IMR-90 (cell line): ENCODE data around the gene FHL2. TPM values are rescaled to one million over a fixed set of nuclear protein-coding genes. Genes with fewer than 3 reads are reported as not detected.

Experiments
- ATAC-seq: fragments of 200-7000 bp; cut with Tn5 transposase; 2 replicates; pipeline ENCODE4 v1.9.1; 2020; ENCODE audit warnings: low read depth, mild to moderate bottlenecking, moderate library complexity
- BruUV-seq: library from RNA; stranded (reverse); fragments of 400-500 nt; replicated peaks from 2 replicates; lab custom pipeline; 2021; lab: Mats Ljungman, UMichigan
- CTCF ChIA-PET: fragments of 300-600 bp; formaldehyde crosslinking; extraction: SDS; loops from one replicate; lab custom pipeline; 2021; ENCODE audit warnings: antibody characterized with exemption; lab: Yijun Ruan, JAX
- POLR2A ChIA-PET: fragments of 300-600 bp; sonication (Branson Sonifier 250); formaldehyde crosslinking; loops from one replicate; lab custom pipeline; 2022; ENCODE audit warnings: antibody characterized with exemption; ENCODE audit not compliant: unreplicated experiment; lab: Charles Lee
- DNase-seq: peaks from one replicate; pipeline ENCODE4 v3.0.0; 2013
- H2AFZ ChIP-seq: replicated peaks from 2 replicates; pipeline ENCODE3; 2013; ENCODE audit warnings: low read length, mild to moderate bottlenecking; ENCODE audit not compliant: poor library complexity
- H2AK5ac ChIP-seq: 2 replicates; pipeline ENCODE4 v1.6.1; 2013; ENCODE audit warnings: low read depth, low read length, inconsistent platforms
- H2AK9ac ChIP-seq: replicated peaks from 2 replicates; pipeline ENCODE3; 2013; ENCODE audit warnings: mild to moderate bottlenecking, low read depth, low read length, moderate library complexity; ENCODE audit not compliant: poor library complexity
- H2BK120ac ChIP-seq: 2 replicates; pipeline ENCODE4 v1.6.1; 2013; ENCODE audit warnings: low read depth, low read length, inconsistent platforms
- H2BK15ac ChIP-seq: 3 replicates; pipeline ENCODE4 v1.6.1; 2013; ENCODE audit warnings: low read depth, low read length, inconsistent platforms
- H2BK20ac ChIP-seq: 2 replicates; pipeline ENCODE4 v1.6.1; 2013; ENCODE audit warnings: low read depth, mild to moderate bottlenecking, inconsistent platforms, low read length, moderate library complexity
- H2BK5ac ChIP-seq: 2 replicates; pipeline ENCODE4 v1.6.1; 2013; ENCODE audit warnings: mild to moderate bottlenecking, low read depth, low read length, inconsistent platforms; ENCODE audit not compliant: poor library complexity, severe bottlenecking
- H3K14ac ChIP-seq: replicated peaks from 2 replicates; pipeline ENCODE4 v1.6.1; 2013; ENCODE audit warnings: low read depth, low read length, inconsistent platforms
- H3K18ac ChIP-seq: 2 replicates; pipeline ENCODE4 v1.6.1; 2013; ENCODE audit warnings: low read depth, low read length, control low read depth
- H3K23ac ChIP-seq: 2 replicates; pipeline ENCODE4 v1.6.1; 2013; ENCODE audit warnings: low read depth, low read length, inconsistent platforms
- H3K27ac ChIP-seq: 2 replicates; pipeline ENCODE4 v1.5.1; 2013; ENCODE audit warnings: mild to moderate bottlenecking, control low read depth, low read length; ENCODE audit not compliant: insufficient read depth
- H3K27me3 ChIP-seq: 2 replicates; pipeline ENCODE4 v1.6.1; 2013; ENCODE audit warnings: low read length; ENCODE audit not compliant: control insufficient read depth, insufficient read depth
- H3K36me3 ChIP-seq: 2 replicates; pipeline ENCODE4 v1.6.1; 2013; ENCODE audit warnings: low read length, mixed read lengths; ENCODE audit not compliant: control insufficient read depth, insufficient read depth
- H3K4ac ChIP-seq: 2 replicates; pipeline ENCODE4 v1.6.1; 2013; ENCODE audit warnings: low read depth, low read length, inconsistent platforms
- H3K4me1 ChIP-seq: 2 replicates; pipeline ENCODE4 v1.6.1; 2013; ENCODE audit warnings: low read length, mixed read lengths; ENCODE audit not compliant: control insufficient read depth, insufficient read depth
- H3K4me2 ChIP-seq: 2 replicates; pipeline ENCODE4 v1.6.1; 2013; ENCODE audit warnings: low read depth, mild to moderate bottlenecking, control low read depth, low read length, moderate library complexity
- H3K4me3 ChIP-seq: 2 replicates; pipeline ENCODE4 v1.5.1; 2013; ENCODE audit warnings: low read depth, mild to moderate bottlenecking, control low read depth, low read length, moderate library complexity; ENCODE audit not compliant: insufficient read depth
- H3K56ac ChIP-seq: 2 replicates; pipeline ENCODE4 v1.6.1; 2013; ENCODE audit warnings: low read length, inconsistent platforms; ENCODE audit not compliant: insufficient read depth; ENCODE audit errors: extremely low read depth
- H3K79me1 ChIP-seq, 2 experiments: 2 replicates each; pipeline ENCODE4 v1.6.1; 2013; ENCODE audit warnings: low read length in 2 of 2, inconsistent platforms in 1 of 2, low read depth in 1 of 2
- H3K9ac ChIP-seq: 2 replicates; pipeline ENCODE4 v1.6.1; 2013; ENCODE audit warnings: low read depth, low read length, control low read depth
- H3K9me1 ChIP-seq: 2 replicates; pipeline ENCODE4 v1.6.1; 2013; ENCODE audit warnings: low read length, inconsistent platforms; ENCODE audit not compliant: insufficient read depth
- H3K9me3 ChIP-seq: 2 replicates; pipeline ENCODE4 v1.6.1; 2013; ENCODE audit warnings: low read length; ENCODE audit not compliant: control insufficient read depth, insufficient read depth
- H4K20me1 ChIP-seq: 2 replicates; pipeline ENCODE4 v1.6.1; 2013; ENCODE audit warnings: low read length, inconsistent platforms; ENCODE audit not compliant: insufficient read depth
- H4K5ac ChIP-seq: 2 replicates; pipeline ENCODE4 v1.6.1; 2013; ENCODE audit warnings: mild to moderate bottlenecking, low read depth, low read length, control low read depth
- H4K8ac ChIP-seq, 2 experiments: 2 replicates each; pipeline ENCODE4 v1.6.1; 2013; ENCODE audit warnings: low read depth in 2 of 2, low read length in 2 of 2, control low read depth in 1 of 2, inconsistent platforms in 1 of 2
- H4K91ac ChIP-seq: 2 replicates; pipeline ENCODE4 v1.6.1; 2013; ENCODE audit warnings: low read depth, low read length, inconsistent platforms; ENCODE audit not compliant: insufficient read depth
- FOS ChIP-seq: fragments of 150-350 bp; IDR thresholded peaks from 2 replicates; pipeline ENCODE4 v1.6.1; 2016; ENCODE audit warnings: low read depth, low read length
- RAD21 ChIP-seq: IDR thresholded peaks from 2 replicates; pipeline ENCODE4 v1.6.1; 2012; ENCODE audit warnings: low read length, improper control_type of control experiment
- WGBS, 2 experiments: methylation state at CpG; one replicate each; pipeline versions ENCODE4 v1.1.5 to v1.1.7; 2013; ENCODE audit warnings: missing lambda C conversion rate in 2 of 2; ENCODE audit not compliant: insufficient read length in 1 of 2; ENCODE audit errors: extremely low coverage in 2 of 2; 5-methylcytosine and 5-hydroxymethylcytosine counted together
- dilution Hi-C: fragments of 300-500 bp; cut with HindIII; formaldehyde crosslinking; loops from one replicate; pipeline ENCODE4 v1.14.3; 2018; ENCODE audit warnings: low sequenced_read_pairs; ENCODE audit not compliant: unreplicated experiment
- in situ Hi-C: fragments of 300-500 bp; cut with MboI; formaldehyde crosslinking; loops from 3 replicates; pipeline ENCODE4 v1.14.3; 2019; ENCODE audit warnings: low sequenced_read_pairs, inconsistent platforms, mixed read lengths
- intact Hi-C: fragments of 100-400 bp; cut with micrococcal nuclease; formaldehyde crosslinking; loops from 2 replicates; pipeline ENCODE4 v1.10.0; 2022
- polyA plus RNA-seq, 3 experiments: library from polyadenylated mRNA; depleted of rRNA; stranded (reverse); fragments of >200 nt; gene quantifications; 2 replicates each; pipeline ENCODE4 v1.2.3, GENCODE V29; 2012; ENCODE audit warnings: low replicate concordance in 1 of 3
- total RNA-seq: library from RNA; depleted of rRNA; stranded (reverse); fragments of >200 nt; gene quantifications from 2 replicates; pipeline ENCODE4 v1.2.3, GENCODE V29; 2012

Gene FHL2
- total and polyA plus RNA-seq, 2 of the 4 experiments (the other 2 are of a cell fraction) = 464 to 550 TPM

GRCh38 chr2:105417857-105418436, 19.1 kb upstream of the FHL2 start:
- H3K4me2 ChIP-seq = no peak overlapping the region
- H3K79me1 ChIP-seq = no peaks in the 10 kb centered on the region
- 0 out of 2 replicates have a peak overlapping the region, but pooled peaks have one; percentile 3 for H3K18ac ChIP-seq
- H2BK5ac ChIP-seq = no peak overlapping the region
- 0 out of 2 replicates have a peak overlapping the region, but pooled peaks have one; percentile 19 for H3K23ac ChIP-seq
- H3K27ac ChIP-seq = no peak overlapping the region
- H3K27me3 ChIP-seq = peaks cover 34% of the 10 kb centered on the region
- no peaks in the 10 kb centered on the region for H3K9me1 ChIP-seq
- DNase-seq (peak; percentile 56), ATAC-seq (peak; percentile 86)
- peak overlapping the region; percentile 20; the same call in 1 of the 2 replicates for H2AK5ac ChIP-seq
- BruUV-seq = no TSS peak
- no peaks in the 10 kb centered on the region for H3K36me3 ChIP-seq
- in situ Hi-C loops (no loop called here), intact Hi-C loops (no loop called here), dilution Hi-C loops (no loop called here)
- peak overlapping the region; percentile 39; the same call in 1 of the 2 replicates for H2BK120ac ChIP-seq
- TF ChIP-seq FOS = peak; percentile 61; the same call in 1 of the 2 replicates
- TF ChIP-seq RAD21 = no peak
- no peak overlapping the region; the same call in 1 of the 2 replicates for H3K4ac ChIP-seq
- H2AFZ ChIP-seq = no peak overlapping the region
- H3K4me3 ChIP-seq = no peak overlapping the region
- WGBS, 2 experiments = no CpG with 5 or more reads among the region's 1 CpG
- no peak overlapping the region for H3K9ac ChIP-seq
- ChIA-PET CTCF (interaction anchor here (0.6 kb wide), 1 partner anchor 8 kb away, joined by 3 read pairs; no protein-coding TSS in a partner anchor), POLR2A (no interaction called here)
- H3K14ac ChIP-seq = 0 out of 2 replicates have a peak overlapping the region, but pooled peaks have one; percentile 20
- H4K20me1 ChIP-seq = no peaks in the 10 kb centered on the region
- H4K91ac ChIP-seq = no peak overlapping the region
- peaks cover 3% of the 10 kb centered on the region for H3K4me1 ChIP-seq
- H4K5ac ChIP-seq = no peak overlapping the region
- H2BK20ac ChIP-seq = no peak overlapping the region
- 0 out of 3 replicates have a peak overlapping the region, but pooled peaks have one; percentile 34 for H2BK15ac ChIP-seq
- H2AK9ac ChIP-seq = no peak overlapping the region
- no peak overlapping the region for H3K56ac ChIP-seq
- H3K9me3 ChIP-seq = peaks cover 12% of the 10 kb centered on the region
- no peak overlapping the region for H4K8ac ChIP-seq
